HFFc6 (cell line): ENCODE measurements around the gene PLPP7. TPM values are rescaled to one million over a fixed set of nuclear protein-coding genes. Genes with fewer than 3 reads are reported as not detected.
A peak's percentile ranks its signal among the peaks of the same experiment; 100 is the strongest.
"Not testable (repeated sequence)": the region's sequence is repeated elsewhere in the genome, so short reads cannot be mapped to it uniquely, and the experiment has no call there.

Experiments
- DNase-seq: peaks from one replicate; pipeline ENCODE4 v3.0.0-alpha.2; 2018
- H3K27ac Mint-ChIP-seq: 2 replicates; pipeline ENCODE4 v1.8.0; 2020; ENCODE audit warnings: mild to moderate bottlenecking, mixed read lengths
- H3K27me3 Mint-ChIP-seq: 2 replicates; pipeline ENCODE4 v1.8.0; 2021; ENCODE audit warnings: mild to moderate bottlenecking, moderate library complexity, mixed read lengths; ENCODE audit not compliant: insufficient read depth
- H3K36me3 Mint-ChIP-seq: 2 replicates; pipeline ENCODE4 v1.8.0; 2021; ENCODE audit warnings: low read depth, mixed read lengths
- H3K4me1 Mint-ChIP-seq: 2 replicates; pipeline ENCODE4 v1.8.0; 2020; ENCODE audit warnings: low read depth, mixed read lengths
- H3K4me3 Mint-ChIP-seq: 2 replicates; pipeline ENCODE4 v1.8.0; 2020; ENCODE audit warnings: mild to moderate bottlenecking, moderate library complexity, mixed read lengths
- H3K9me3 Mint-ChIP-seq: 2 replicates; pipeline ENCODE4 v1.8.0; 2020; ENCODE audit warnings: mild to moderate bottlenecking, mixed read lengths
- CTCF ChIP-seq: fragments of 200-600 bp; sonication (generic); IDR thresholded peaks from 2 replicates; pipeline ENCODE4 v1.5.0; 2021; ENCODE audit warnings: antibody characterized with exemption, mild to moderate bottlenecking
- long read RNA-seq: library from polyadenylated mRNA; unstranded; transcript quantifications from one replicate; pipeline ENCODE4 v2.0.0, GENCODE V29; 2019
- total RNA-seq, 6 experiments: library from RNA; stranded (reverse); fragmentation: NEBNext Ultra II Directional; extraction: Animal tissue kit (Norgen Biotek cat#: 25700); gene quantifications; 2 replicates in 1 of 6; 3 replicates in 5 of 6; pipeline ENCODE4 v1.2.3, GENCODE V29; 2021

The PLPP7 gene
- total RNA-seq, result 10 to 100 TPM in 1 of 6 experiments, 1 to 10 TPM in 5; 1.2 to 10.2 (median 1.9) TPM
- long read RNA-seq, partial matches to known transcripts, result 0 of 8 reads
- long read RNA-seq, other reads (novel, unspliced or antisense), result 2 of 8 reads

GRCh38 chr9:131289301-131290035, at the start of gene PLPP7:
TSS of gene PLPP7 (plus strand) at chr9:131289723. CDS start at chr9:131289998, 275 bp downstream.
- no peak for TF ChIP-seq CTCF
- peak within 1 kb of the TSS; percentile 81; the same call in 1 of the 2 replicates for H3K27ac Mint-ChIP-seq
- H3K4me1 Mint-ChIP-seq, result peaks cover 5% of the 10 kb centered on the region; the same call in 1 of the 2 replicates
- peak within 1 kb of the TSS; percentile 79; the same call in 1 of the 2 replicates for H3K4me3 Mint-ChIP-seq
- H3K9me3 Mint-ChIP-seq, result no peaks in the 10 kb centered on the region
- H3K36me3 Mint-ChIP-seq, result no peaks in the 10 kb centered on the region
- H3K27me3 Mint-ChIP-seq, result peaks cover 3% of the 10 kb centered on the region; the same call in 1 of the 2 replicates
- peak; percentile 65 for DNase-seq

GRCh38 chr9:131240047-131240921, 49.2 kb upstream of the PLPP7 start:
- H3K36me3 Mint-ChIP-seq, result peaks cover 5% of the 10 kb centered on the region
- H3K4me3 Mint-ChIP-seq, result no peak overlapping the region
- DNase-seq, result no peak
- H3K4me1 Mint-ChIP-seq, result peaks cover 13% of the 10 kb centered on the region
- peaks cover 2% of the 10 kb centered on the region for H3K27me3 Mint-ChIP-seq
- no peak overlapping the region for H3K27ac Mint-ChIP-seq
- H3K9me3 Mint-ChIP-seq, result peaks cover 6% of the 10 kb centered on the region
- no peak for TF ChIP-seq CTCF

- H3K36me3 Mint-ChIP-seq, H3K4me3 Mint-ChIP-seq, H3K9me3 Mint-ChIP-seq, H3K27ac Mint-ChIP-seq, DNase-seq, H3K27me3 Mint-ChIP-seq, H3K4me1 Mint-ChIP-seq: not testable (repeated sequence)
These were observed 45.2 kb upstream of the PLPP7 start for GRCh38 chr9:131244331-131244730.

- H3K4me1 Mint-ChIP-seq, result no peaks in the 10 kb centered on the region
- peaks cover 5% of the 10 kb centered on the region for H3K36me3 Mint-ChIP-seq
- DNase-seq, result no peak
- H3K27ac Mint-ChIP-seq, result no peak overlapping the region
- H3K27me3 Mint-ChIP-seq, result peaks cover 2% of the 10 kb centered on the region
- peaks cover 6% of the 10 kb centered on the region for H3K9me3 Mint-ChIP-seq
- no peak overlapping the region for H3K4me3 Mint-ChIP-seq
- no peak for TF ChIP-seq CTCF
These were observed 42.9 kb upstream of the PLPP7 start for GRCh38 chr9:131246618-131247017.

GRCh38 chr9:131252120-131252519, 37.4 kb upstream of the PLPP7 start:
- Mint-ChIP-seq H3K27me3 (no peaks in the 10 kb centered on the region; the same call in 1 of the 2 replicates), H3K4me1 (peaks cover 12% of the 10 kb centered on the region), H3K9me3 (no peaks in the 10 kb centered on the region), H3K27ac (no peak overlapping the region), H3K4me3 (no peak overlapping the region), H3K36me3 (no peaks in the 10 kb centered on the region)
- no peak for DNase-seq
- no peak for TF ChIP-seq CTCF
